IPS-18a (cell line): ENCODE results near the gene MAU2.

Source experiments
- H3K27ac ChIP-seq: one replicate; pipeline ENCODE4 v1.5.1; 2013; ENCODE audit warnings: low read length
- H3K27me3 ChIP-seq: one replicate; pipeline ENCODE4 v1.6.1; 2013; ENCODE audit warnings: mild to moderate bottlenecking, low read length; ENCODE audit not compliant: control insufficient read depth, insufficient read depth
- H3K36me3 ChIP-seq: one replicate; pipeline ENCODE4 v1.6.1; 2013; ENCODE audit warnings: low read depth, low read length; ENCODE audit not compliant: control insufficient read depth
- H3K4me1 ChIP-seq: one replicate; pipeline ENCODE4 v1.6.1; 2013; ENCODE audit warnings: low read depth, low read length; ENCODE audit not compliant: control insufficient read depth
- H3K4me3 ChIP-seq: one replicate; pipeline ENCODE4 v1.5.1; 2013; ENCODE audit warnings: low read length
- H3K9ac ChIP-seq: one replicate; pipeline ENCODE4 v1.6.1; 2013; ENCODE audit warnings: mild to moderate bottlenecking, low read length, moderate library complexity
- H3K9me3 ChIP-seq: one replicate; pipeline ENCODE4 v1.6.1; 2013; ENCODE audit warnings: low read depth, low read length; ENCODE audit not compliant: control insufficient read depth

Gene MAU2

DNA sequence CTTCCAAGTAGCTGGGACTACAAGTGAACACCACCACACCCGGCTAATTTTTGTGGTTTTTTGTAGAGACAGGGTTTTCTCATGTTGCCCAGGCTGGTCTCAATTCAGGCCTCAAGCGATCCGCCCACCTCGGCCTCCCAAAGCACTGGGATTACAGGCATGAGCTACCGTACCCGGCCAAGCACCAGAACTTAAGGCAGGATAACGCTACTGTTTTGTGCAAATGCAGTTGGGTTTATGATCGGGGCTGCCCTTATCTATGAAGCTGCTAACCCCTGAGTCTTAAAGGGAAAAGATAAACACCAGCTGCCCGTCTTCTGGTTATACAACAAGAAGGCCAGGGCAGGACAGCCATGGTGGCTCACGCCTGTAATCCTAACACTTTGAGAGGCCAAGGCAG is 34.9 kb upstream of the MAU2 start:
- Histone ChIP-seq H3K27me3 (no peaks in the 10 kb centered on the region), H3K9ac (no peak overlapping the region), H3K9me3 (no peaks in the 10 kb centered on the region), H3K4me3 (no peak overlapping the region), H3K4me1 (no peaks in the 10 kb centered on the region), H3K36me3 (peaks cover 19% of the 10 kb centered on the region), H3K27ac (no peak overlapping the region)

DNA sequence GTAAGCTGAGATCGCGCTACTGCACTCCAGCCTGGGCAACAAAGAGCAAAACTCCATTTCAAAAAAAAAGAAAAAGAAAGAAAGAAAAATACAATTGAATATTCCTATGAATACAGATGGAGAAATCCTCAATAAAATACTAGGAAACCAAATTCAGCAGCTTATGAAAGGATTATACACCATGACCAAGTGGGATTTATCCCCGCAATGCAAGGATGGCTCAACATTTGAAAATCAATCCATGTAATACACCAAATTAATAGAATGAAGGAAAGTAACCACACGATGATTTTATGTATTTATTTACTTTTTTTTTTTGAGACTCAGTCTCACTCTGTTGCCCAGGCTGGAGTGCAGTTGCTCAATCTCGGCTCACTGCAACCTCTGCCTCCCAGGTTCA is 28.0 kb upstream of the MAU2 start:
- no peak overlapping the region for H3K4me3 ChIP-seq
- H3K9ac ChIP-seq, result no peak overlapping the region
- no peaks in the 10 kb centered on the region for H3K27me3 ChIP-seq
- peaks cover 37% of the 10 kb centered on the region for H3K36me3 ChIP-seq
- no peaks in the 10 kb centered on the region for H3K9me3 ChIP-seq
- H3K27ac ChIP-seq, result no peak overlapping the region
- no peaks in the 10 kb centered on the region for H3K4me1 ChIP-seq

DNA sequence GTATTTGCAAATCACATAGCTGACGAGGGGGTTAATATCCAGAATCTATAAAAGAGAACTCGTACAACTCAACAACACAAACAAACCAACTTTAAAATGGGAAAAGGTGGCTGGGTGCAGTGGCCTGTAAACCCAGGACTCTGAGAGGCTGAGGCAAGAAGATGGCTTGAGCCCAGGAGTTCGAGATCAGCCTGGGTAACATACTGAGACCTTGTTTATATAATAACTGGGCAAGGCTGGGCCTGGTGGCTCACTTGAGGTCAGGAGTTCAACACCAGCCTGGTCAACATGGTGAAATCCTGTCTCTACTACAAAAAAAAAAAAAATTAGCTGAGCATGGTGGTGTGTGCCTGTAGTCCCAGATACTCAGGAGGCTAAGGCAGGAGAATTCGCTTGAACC is 25.7 kb upstream of the MAU2 start:
- no peak overlapping the region for H3K27ac ChIP-seq
- H3K27me3 ChIP-seq, result no peaks in the 10 kb centered on the region
- no peak overlapping the region for H3K4me3 ChIP-seq
- peaks cover 33% of the 10 kb centered on the region for H3K36me3 ChIP-seq
- H3K4me1 ChIP-seq, result no peaks in the 10 kb centered on the region
- no peaks in the 10 kb centered on the region for H3K9me3 ChIP-seq
- no peak overlapping the region for H3K9ac ChIP-seq

DNA sequence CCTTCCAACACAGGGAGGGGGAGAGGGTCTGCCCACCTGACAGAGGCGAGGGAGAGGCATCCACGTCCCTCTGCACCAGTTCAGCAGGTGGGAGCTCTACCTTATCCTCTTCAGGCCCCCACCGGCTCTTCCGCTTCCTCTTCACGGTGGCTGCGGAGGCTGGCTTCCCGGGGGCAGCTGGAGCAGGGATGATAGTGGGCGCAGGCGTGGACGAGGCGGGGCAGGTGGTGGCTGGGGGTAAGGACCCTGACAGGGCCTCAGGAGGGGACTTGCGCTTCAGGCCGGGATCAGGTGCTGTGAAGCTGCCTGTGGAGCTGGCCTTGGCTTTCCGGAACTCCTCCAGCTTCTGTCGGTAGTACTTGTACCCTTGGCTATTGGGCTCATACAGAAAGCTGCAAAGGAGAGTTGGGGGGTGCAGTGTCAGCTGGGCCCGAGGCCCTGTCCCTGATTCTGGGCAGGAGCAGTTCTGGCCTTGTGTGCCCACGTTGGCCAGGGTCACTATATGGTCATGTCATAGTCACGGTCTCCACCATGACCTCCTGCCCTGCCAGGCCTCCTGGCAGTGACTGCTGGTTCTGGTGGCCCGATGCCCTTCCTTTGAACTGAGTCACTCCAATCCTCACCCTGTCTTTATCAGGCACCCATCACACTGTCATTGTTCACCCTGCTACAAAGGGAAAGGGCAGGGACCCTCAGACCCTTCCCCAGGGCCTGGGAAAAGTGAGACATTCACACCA is 23.5 kb upstream of the MAU2 start:
- H3K36me3 ChIP-seq, result peaks cover 47% of the 10 kb centered on the region
- H3K27me3 ChIP-seq, result no peaks in the 10 kb centered on the region

DNA sequence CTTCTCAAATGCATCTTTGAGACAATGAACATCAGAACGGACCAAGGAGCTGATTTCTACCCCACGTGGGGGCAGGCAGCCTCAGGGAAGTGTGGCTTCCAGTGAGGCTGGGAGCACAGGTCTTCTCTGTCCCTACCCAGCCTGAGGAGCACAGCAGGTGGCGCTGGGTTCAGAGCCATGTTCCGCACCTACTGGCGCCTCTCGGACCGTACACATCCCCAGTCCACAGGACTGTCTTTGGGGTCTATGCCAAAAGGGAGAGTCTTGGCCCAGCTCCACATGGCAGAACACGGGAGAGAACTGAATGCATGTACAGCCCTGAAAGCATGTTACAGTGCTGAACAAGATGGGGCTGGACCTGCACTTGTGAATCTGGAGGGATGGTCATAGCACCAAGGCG is 22.9 kb upstream of the MAU2 start:
- Histone ChIP-seq H3K9me3 (no peaks in the 10 kb centered on the region), H3K4me1 (no peaks in the 10 kb centered on the region), H3K9ac (no peak overlapping the region), H3K4me3 (no peak overlapping the region), H3K27me3 (no peaks in the 10 kb centered on the region), H3K27ac (no peak overlapping the region), H3K36me3 (peaks cover 47% of the 10 kb centered on the region)

More for the DNA sequence above, 23.5 kb upstream of the MAU2 start:
- no peaks in the 10 kb centered on the region for H3K9me3 ChIP-seq
- no peak overlapping the region for H3K27ac ChIP-seq
- H3K4me3 ChIP-seq, result no peak overlapping the region
- H3K4me1 ChIP-seq, result no peaks in the 10 kb centered on the region
- no peak overlapping the region for H3K9ac ChIP-seq

DNA sequence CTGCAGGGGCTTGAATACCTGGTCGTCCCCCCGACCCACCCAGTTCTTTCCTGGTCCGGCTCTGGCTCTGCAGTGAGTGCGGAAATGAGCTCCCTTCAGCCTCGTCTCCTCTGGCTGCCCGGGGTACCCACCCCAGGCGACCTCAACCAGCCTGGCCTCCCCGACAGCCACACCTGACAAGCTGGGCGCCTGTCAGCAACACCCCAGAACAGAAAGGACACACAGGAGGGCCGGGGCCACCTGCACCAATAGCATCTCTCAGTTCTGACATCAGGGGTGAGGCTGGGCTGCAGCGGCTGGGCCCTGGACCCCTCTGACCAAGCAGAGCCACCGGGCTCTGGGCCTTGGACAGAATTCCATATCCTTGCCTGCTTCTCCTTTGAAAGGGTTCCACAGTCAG is 20.0 kb upstream of the MAU2 start:
- Histone ChIP-seq H3K4me1 (no peaks in the 10 kb centered on the region), H3K27me3 (no peaks in the 10 kb centered on the region), H3K9me3 (no peaks in the 10 kb centered on the region), H3K36me3 (peaks cover 49% of the 10 kb centered on the region), H3K27ac (no peak overlapping the region), H3K4me3 (no peak overlapping the region), H3K9ac (no peak overlapping the region)

DNA sequence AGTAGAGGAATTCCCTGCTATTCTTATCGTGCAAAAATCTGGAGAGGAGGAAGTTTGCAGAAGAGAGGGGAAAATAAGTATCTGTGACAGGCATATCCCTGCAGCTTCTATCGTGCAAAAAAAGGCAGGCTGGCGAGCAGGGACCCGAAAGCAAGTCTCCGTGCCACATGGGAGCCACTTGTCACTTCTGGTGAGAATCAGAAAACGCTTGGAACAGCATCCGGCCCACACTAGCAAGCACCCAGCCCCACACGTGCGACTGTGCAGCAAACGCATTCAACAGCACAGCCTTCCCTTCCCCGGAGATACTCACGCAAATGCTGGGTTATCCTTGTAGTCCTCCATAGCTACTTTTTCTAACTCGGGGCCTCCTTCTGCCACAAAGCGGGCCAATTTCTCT is 17.2 kb upstream of the MAU2 start:
- Histone ChIP-seq H3K27ac (no peak overlapping the region), H3K4me3 (no peak overlapping the region), H3K9ac (no peak overlapping the region), H3K4me1 (no peaks in the 10 kb centered on the region), H3K9me3 (no peaks in the 10 kb centered on the region), H3K36me3 (peaks cover 60% of the 10 kb centered on the region), H3K27me3 (no peaks in the 10 kb centered on the region)

DNA sequence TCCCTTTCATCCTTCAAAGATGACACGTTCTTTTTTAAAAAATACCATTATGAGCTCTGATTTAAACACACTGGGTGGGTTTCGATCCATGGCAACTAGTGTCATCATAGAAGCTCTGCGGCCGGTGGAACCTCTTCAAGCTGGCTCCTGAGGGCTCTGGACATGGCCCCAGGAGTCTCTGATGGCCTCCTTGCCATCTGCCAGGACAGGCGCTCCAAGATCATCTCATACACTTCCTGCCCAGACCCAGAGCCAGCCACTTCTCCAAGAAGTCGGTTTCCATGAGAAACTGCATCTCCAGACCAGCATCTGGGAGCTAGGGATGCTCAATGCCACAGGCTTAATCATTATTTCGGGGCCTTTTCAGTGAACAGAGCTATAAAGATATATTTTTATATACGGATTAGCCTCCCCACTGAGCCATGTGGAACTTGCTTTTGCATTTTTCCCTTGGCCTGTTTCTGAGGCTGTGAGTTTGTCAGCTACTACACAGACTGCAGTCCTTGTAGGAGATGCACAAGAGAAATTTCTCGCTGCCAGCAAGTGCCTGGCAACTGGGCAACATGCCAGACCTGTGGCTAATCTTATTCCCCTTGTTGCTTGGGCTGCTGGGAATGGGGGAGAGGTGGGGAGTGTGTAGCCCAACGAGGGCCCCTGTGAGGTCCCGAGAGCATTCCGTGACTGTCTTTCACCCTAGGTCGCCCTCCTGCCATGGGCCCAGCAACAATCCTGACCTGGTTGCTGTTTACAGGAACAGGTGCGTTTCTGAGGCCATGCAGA is 16.3 kb upstream of the MAU2 start:
- Histone ChIP-seq H3K27me3 (no peaks in the 10 kb centered on the region), H3K4me3 (no peak overlapping the region), H3K9me3 (no peaks in the 10 kb centered on the region), H3K4me1 (no peaks in the 10 kb centered on the region), H3K9ac (no peak overlapping the region), H3K27ac (no peak overlapping the region), H3K36me3 (peaks cover 66% of the 10 kb centered on the region)

DNA sequence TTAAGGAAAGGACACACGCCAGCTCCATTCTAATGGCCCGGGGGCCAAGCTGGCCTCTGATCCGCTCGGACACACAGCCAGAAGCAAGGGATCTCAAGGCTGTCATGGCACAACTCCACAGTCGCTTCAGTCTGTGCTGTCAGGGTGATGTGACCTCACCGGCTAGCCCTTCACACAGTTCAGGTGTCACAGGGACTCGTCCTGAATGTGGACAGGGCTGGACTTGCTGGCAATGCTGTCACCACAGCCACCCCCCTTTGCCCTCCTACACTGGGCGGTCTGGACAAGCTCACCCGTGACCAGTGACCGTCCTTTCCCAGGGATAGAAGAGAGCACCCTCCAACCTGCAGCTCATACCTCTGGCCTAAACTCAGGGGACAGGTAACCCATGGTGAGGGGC is 15.6 kb upstream of the MAU2 start:
- no peaks in the 10 kb centered on the region for H3K27me3 ChIP-seq
- H3K4me1 ChIP-seq, result no peaks in the 10 kb centered on the region
- no peak overlapping the region for H3K9ac ChIP-seq
- no peak overlapping the region for H3K4me3 ChIP-seq
- no peaks in the 10 kb centered on the region for H3K9me3 ChIP-seq
- peaks cover 70% of the 10 kb centered on the region for H3K36me3 ChIP-seq
- H3K27ac ChIP-seq, result no peak overlapping the region

DNA sequence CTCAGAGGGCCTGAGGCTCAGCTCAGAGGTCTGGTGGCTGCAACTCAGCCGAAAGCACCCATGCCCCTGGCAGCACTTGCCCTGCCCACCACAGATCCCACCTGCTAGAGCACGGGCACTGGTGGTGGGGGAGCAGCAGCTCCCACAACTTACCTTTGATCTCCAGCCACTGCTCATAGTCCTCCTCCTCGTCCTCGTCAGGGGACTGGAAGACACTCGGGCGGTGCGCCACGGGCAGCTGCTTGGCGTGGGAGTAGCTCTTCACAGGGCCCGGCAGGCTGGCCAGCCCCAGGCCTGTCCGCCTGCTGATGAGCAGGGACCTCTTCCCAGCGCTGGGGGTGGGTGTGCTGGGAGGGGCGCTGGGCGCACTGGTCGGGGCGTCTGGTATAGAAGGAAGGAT is 14.9 kb upstream of the MAU2 start:
- no peak overlapping the region for H3K4me3 ChIP-seq
- H3K4me1 ChIP-seq, result no peaks in the 10 kb centered on the region
- H3K9ac ChIP-seq, result no peak overlapping the region
- no peaks in the 10 kb centered on the region for H3K9me3 ChIP-seq
- H3K27me3 ChIP-seq, result no peaks in the 10 kb centered on the region
- no peak overlapping the region for H3K27ac ChIP-seq
- peaks cover 75% of the 10 kb centered on the region for H3K36me3 ChIP-seq

DNA sequence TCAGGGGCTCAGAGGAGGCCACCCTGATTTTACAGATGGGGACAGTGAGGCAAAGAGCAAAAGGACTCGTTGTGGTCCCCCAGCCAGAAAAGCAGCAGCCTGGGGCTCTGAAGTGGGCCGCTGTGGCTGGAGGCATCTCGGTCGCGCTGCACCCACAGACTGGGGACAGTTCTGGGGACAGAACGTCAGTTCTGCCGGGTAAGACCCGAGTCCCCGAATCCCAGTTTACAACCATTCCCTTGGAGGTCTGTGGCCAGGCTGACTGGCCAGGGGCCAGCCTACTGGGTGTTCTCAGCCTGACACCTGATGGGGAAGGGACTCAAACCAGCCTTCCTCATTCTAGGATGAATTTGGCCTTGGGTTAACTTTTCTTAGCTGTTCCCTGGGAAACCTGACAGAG is 14.4 kb upstream of the MAU2 start:
- Histone ChIP-seq H3K9me3 (no peaks in the 10 kb centered on the region), H3K27me3 (no peaks in the 10 kb centered on the region), H3K36me3 (peaks cover 74% of the 10 kb centered on the region), H3K27ac (no peak overlapping the region), H3K4me1 (no peaks in the 10 kb centered on the region), H3K9ac (no peak overlapping the region), H3K4me3 (no peak overlapping the region)

DNA sequence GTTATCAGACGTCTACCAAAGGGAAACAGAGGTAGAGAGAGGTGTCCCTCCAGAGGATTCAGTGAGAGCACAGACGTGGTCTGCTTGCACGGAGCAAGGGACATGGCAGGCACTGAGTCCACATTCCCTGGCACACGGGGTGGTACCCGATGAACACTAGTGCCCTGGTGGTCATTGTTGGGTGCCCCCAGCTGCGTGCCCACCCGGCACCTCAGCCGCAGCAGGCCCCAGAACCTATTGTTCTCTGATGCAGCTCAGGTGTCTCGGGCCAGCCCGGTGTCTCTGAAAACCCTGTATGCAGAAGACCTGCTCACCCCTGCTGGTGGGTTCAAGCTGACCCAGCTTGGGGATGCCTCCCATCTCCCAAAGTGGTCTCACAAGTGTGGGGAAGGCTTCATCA is 12.3 kb upstream of the MAU2 start:
- Histone ChIP-seq H3K4me1 (no peaks in the 10 kb centered on the region), H3K36me3 (peaks cover 67% of the 10 kb centered on the region), H3K9ac (no peak overlapping the region), H3K4me3 (no peak overlapping the region), H3K27me3 (no peaks in the 10 kb centered on the region), H3K27ac (no peak overlapping the region), H3K9me3 (no peaks in the 10 kb centered on the region)
